Endothelial cell of coronary artery (primary cell): ENCODE measurements around the gene RPL36. TPM values are rescaled to one million over a fixed set of nuclear protein-coding genes. Genes with fewer than 3 reads are reported as not detected.

Source experiments
- total RNA-seq: library from RNA; depleted of rRNA; stranded (reverse); fragments of >200 nt; gene quantifications from 2 replicates; pipeline ENCODE4 v1.2.3, GENCODE V29; 2014

Gene RPL36
- 815 and 826 TPM in 2 replicates for total RNA-seq

DNA sequence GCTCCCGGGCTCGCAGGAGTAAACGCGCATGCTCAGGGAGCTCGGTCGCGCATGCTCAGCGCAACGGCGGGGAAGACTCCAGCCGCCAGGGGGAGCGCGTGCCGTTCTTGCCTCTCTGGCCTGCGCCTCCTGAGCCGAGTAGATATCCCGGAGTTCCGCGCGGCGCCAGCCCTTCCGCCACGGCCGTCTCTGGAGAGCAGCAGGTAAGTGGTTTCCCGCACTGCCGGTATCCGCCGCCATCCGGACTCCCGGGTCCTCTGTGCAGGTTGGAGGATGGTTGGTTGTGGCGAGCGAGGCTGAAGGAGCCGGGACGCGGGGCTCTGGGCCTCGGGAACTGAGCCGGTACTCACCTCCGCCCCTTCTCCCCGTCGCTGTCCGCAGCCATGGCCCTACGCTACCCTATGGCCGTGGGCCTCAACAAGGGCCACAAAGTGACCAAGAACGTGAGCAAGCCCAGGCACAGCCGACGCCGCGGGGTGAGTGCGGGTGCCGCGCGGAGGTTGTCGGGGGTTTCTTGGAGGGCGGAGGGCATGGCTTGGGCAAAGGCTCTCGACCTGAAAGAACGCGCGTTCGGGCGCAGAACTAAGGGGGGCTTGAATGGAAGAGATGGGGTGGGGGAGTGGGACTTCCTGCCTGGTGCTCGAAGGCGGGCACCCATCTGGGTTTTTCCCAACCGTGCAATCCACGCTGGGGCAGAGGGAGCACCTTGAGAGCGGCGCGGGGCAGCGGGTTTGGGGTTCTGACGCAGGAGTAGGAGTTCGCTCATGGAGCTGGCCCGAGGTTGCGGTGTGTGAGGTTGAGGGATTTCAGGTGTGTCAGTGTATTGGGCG is at the start of gene RPL36:
TSS of gene RPL36 (plus strand) at position 171 of the 830 bp plus-strand sequence. CDS start at position 384, 213 bp downstream.

DNA sequence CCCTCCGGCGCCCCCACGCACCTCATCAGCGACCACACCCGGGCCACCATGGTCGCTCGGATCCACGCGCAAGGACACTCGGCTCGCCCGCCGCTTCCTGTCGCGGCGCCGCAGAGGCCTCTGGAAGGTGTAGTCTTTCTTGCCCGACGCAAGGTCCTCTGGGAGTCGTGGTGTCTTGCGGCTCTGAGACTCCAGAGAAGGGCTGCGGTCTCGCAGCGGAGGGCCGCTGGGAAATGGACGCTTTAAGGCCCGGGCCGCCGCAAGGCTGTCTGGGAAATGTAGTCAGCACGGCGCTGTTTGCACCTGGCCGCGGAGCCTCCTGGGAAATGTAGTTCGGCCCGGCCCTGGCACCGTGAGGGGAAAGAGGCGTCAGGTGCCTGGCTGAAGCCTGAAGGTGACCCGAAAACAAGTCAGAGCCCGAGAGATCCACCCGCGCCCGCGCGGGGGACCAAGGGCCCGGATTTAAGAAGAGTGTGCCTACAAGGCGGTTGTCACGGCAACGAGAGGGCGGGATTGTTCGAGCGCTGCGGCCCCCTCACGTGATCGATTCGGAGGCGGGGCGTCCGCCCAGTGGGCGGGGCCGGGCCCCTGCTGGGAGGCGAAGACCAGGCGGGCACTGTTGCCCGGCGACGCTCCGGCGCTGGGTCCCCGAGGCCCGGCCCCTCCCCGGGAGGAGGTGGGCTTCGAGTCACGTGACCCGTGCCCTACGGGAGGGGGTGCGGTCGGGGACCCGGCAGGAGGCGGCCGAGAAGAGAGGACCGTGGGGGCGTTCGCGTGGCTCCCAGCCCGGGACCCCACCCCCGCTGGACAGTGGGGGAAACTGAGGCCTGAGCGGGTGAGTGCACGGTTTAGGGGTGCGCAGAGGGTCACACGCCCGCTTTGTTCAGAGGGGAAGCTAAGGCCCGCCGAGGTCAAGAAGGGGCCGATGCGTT is 9.4 kb upstream of the RPL36 start, which contains the start of the genes HSD11B1L and MICOS13:
TSS of gene HSD11B1L (plus strand) at position 591 of the 932 bp plus-strand sequence. CDS start 3,806 bp downstream, outside the sequence.
TSS of gene MICOS13 (minus strand) at position 80 of the 932 bp plus-strand sequence. CDS start at position 50, 30 bp downstream.

DNA sequence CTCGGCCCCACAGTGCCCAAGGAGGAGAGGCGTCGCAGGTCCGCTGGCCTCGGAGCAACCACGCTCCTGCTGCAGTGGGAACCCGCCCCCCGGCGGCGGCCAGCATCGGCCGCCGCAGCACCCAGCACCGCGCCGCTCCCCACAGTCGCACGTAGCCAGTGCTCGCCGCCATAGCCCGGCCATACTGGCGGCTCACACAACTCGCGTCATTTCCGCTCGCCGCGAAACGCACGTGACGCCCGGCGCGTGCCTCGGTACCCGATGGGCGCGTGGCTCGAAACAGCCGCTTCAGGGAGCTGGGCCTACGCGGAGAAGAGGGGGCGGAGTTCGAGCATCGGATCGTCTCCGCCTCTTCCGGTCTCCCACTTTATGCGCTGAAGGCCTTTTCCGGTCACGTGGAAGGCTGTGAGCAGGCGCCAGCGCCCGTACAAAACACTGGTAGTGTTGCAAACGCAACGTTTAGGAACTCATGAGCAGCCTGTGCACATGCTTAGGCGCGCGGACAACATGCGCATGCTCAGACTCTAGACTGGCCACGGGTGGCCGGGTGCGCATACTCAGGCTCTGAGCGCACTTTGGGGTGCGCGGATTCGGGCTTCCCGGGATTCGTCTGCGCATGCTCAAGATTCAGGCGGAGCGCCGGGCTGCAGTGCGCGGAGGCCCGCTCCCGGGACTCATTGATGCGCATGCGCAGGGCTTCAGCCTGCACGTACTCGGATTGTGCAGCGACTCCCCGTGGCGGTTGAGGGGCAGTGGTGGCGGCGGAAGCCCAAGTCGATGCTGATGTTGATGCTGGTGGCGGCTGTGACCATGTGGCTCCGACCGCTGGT is 30.1 kb downstream of the RPL36 start, which contains the start of the genes CATSPERD and LONP1:
TSS of gene CATSPERD (plus strand) at position 677 of the 830 bp plus-strand sequence. CDS start at position 778, 101 bp downstream.
TSS of gene LONP1 (minus strand) at position 186 of the 830 bp plus-strand sequence. CDS start at position 172, 14 bp downstream.

Other genes starting within 250 kb of the RPL36 start
- not detected in 2 replicates for gene ZNRF4, start 234.9 kb upstream of the RPL36 start, total RNA-seq
- gene TINCR, start 122.3 kb upstream of the RPL36 start, total RNA-seq, result under 0.01 and 0.09 TPM in 2 replicates
- 31.3 and 42.9 TPM in 2 replicates for gene SAFB2, start 67.5 kb upstream of the RPL36 start, total RNA-seq
- gene SAFB, start 67.2 kb upstream of the RPL36 start, total RNA-seq, result 54.3 and 61.3 TPM in 2 replicates
- 63.3 and 70.9 TPM in 2 replicates for gene MICOS13, start 9.8 kb upstream of the RPL36 start, total RNA-seq
- 5.3 and 8.4 TPM in 2 replicates for gene HSD11B1L, start 9.3 kb upstream of the RPL36 start, total RNA-seq
- 69.6 and 119 TPM in 2 replicates for gene LONP1, start 29.9 kb downstream of the RPL36 start, total RNA-seq
- gene CATSPERD, start 30.3 kb downstream of the RPL36 start, total RNA-seq, result not detected in 2 replicates
- gene PRR22, start 94.5 kb downstream of the RPL36 start, total RNA-seq, result 0.19 and 0.27 TPM in 2 replicates
- gene DUS3L, start 100.9 kb downstream of the RPL36 start, total RNA-seq, result 25.2 and 33.4 TPM in 2 replicates
- gene NRTN, start 114.8 kb downstream of the RPL36 start, total RNA-seq, result 0.09 TPM in 1 of 2 replicates, not detected in the other
- not detected in 2 replicates for gene FUT6, start 149.4 kb downstream of the RPL36 start, total RNA-seq
- gene FUT3, start 161.2 kb downstream of the RPL36 start, total RNA-seq, result not detected in 2 replicates
- gene FUT5, start 180.2 kb downstream of the RPL36 start, total RNA-seq, result not detected in 2 replicates
- 235 and 266 TPM in 2 replicates for gene NDUFA11, start 213.5 kb downstream of the RPL36 start, total RNA-seq
- 3.2 and 4.8 TPM in 2 replicates for gene VMAC, start 214.6 kb downstream of the RPL36 start, total RNA-seq
- gene CAPS, start 224.0 kb downstream of the RPL36 start, total RNA-seq, result 1.3 and 3.5 TPM in 2 replicates